ENCODE data around the gene TUBB.
A peak's percentile ranks its signal among the peaks of the same experiment; 100 is the strongest.

- TF ChIP-seq CTCF (IDR thresholded peaks at IDR 0.05) (no peak), MAX (IDR thresholded peaks at IDR 0.05; ENCODE audit: low read depth) (peak; percentile 52), POLR2AphosphoS5 (IDR thresholded peaks at IDR 0.05; ENCODE audit: low read depth, low read length) (peak; percentile 87), ZBTB33 (IDR thresholded peaks at IDR 0.05; ENCODE audit: borderline replicate concordance, low read depth) (0 out of 2 replicates have a peak, but pooled peaks have one; percentile 54), IRF3 (IDR thresholded peaks at IDR 0.05; ENCODE audit: low read depth, low read length) (no peak), USF1 (IDR thresholded peaks at IDR 0.05; ENCODE audit: borderline replicate concordance, low read depth) (peak; percentile 36; the same call in 1 of the 2 replicates), EZH2phosphoT487 (IDR thresholded peaks at IDR 0.05; ENCODE audit: borderline replicate concordance, low read depth) (no peak)
These were observed 33.1 kb upstream of the TUBB start for GRCh38 chr6:30686908-30687658.
